GM23338 (cell line): ENCODE results near the gene ELL2. TPM values are rescaled to one million over a fixed set of nuclear protein-coding genes. Genes with fewer than 3 reads are reported as not detected.

Experiments used
- ATAC-seq: fragments of 200-7000 bp; cut with Tn5 transposase; 3 replicates; pipeline ENCODE4 v1.9.1; 2020
- DNase-seq: peaks from one replicate; pipeline ENCODE4 v3.0.0-alpha.2; 2015; ENCODE audit warnings: low spot score
- H2AFZ ChIP-seq: fragments of 200-600 bp; sonication (generic); 2 replicates; pipeline ENCODE4 v1.8.0; 2016; ENCODE audit warnings: antibody characterized with exemption, mild to moderate bottlenecking, moderate library complexity
- H3F3A ChIP-seq: fragments of 200-600 bp; sonication (generic); replicated peaks from 2 replicates; pipeline ENCODE4 v1.8.0; 2017; ENCODE audit warnings: antibody characterized with exemption, mixed run types, low read depth
- H3K27ac ChIP-seq: fragments of 200-600 bp; sonication (generic); 2 replicates; pipeline ENCODE4 v1.6.1; 2016; ENCODE audit warnings: low read depth
- H3K27me3 ChIP-seq: fragments of 200-600 bp; sonication (generic); 2 replicates; pipeline ENCODE4 v1.8.0; 2016; ENCODE audit warnings: mild to moderate bottlenecking, mixed run types, moderate library complexity; ENCODE audit not compliant: insufficient read depth
- H3K36me3 ChIP-seq: fragments of 200-600 bp; sonication (generic); 2 replicates; pipeline ENCODE4 v1.8.0; 2016; ENCODE audit warnings: mild to moderate bottlenecking; ENCODE audit not compliant: insufficient read depth
- H3K4me1 ChIP-seq: fragments of 200-600 bp; sonication (generic); 2 replicates; pipeline ENCODE4 v1.8.0; 2016; ENCODE audit warnings: mild to moderate bottlenecking, moderate library complexity; ENCODE audit not compliant: insufficient read depth
- H3K4me2 ChIP-seq: fragments of 200-600 bp; sonication (generic); 2 replicates; pipeline ENCODE4 v1.7.1; 2017; ENCODE audit warnings: mixed run types
- H3K4me3 ChIP-seq: fragments of 200-600 bp; sonication (generic); 2 replicates; pipeline ENCODE4 v1.6.1; 2016; ENCODE audit warnings: mixed run types
- H3K79me2 ChIP-seq: fragments of 200-600 bp; sonication (generic); replicated peaks from 2 replicates; pipeline ENCODE4 v1.8.0; 2017; ENCODE audit warnings: mild to moderate bottlenecking; ENCODE audit not compliant: insufficient read depth
- H3K9me2 ChIP-seq: fragments of 200-600 bp; sonication (generic); 2 replicates; pipeline ENCODE4 v1.8.0; 2017; ENCODE audit not compliant: insufficient read depth
- H4K20me1 ChIP-seq: fragments of 200-600 bp; sonication (generic); replicated peaks from 2 replicates; pipeline ENCODE4 v1.8.0; 2017; ENCODE audit warnings: mild to moderate bottlenecking; ENCODE audit not compliant: insufficient read depth
- H3K27ac Mint-ChIP-seq: 2 replicates; pipeline ENCODE4 v1.8.0; 2020; ENCODE audit warnings: inconsistent platforms, mild to moderate bottlenecking, moderate library complexity, mixed read lengths
- H3K27me3 Mint-ChIP-seq: 3 replicates; pipeline ENCODE4 v1.8.0; 2022; ENCODE audit warnings: low read depth, mild to moderate bottlenecking, moderate library complexity, mixed read lengths, inconsistent platforms; ENCODE audit not compliant: insufficient read depth, poor library complexity
- H3K36me3 Mint-ChIP-seq: 3 replicates; pipeline ENCODE4 v1.8.0; 2021; ENCODE audit warnings: low read depth, mild to moderate bottlenecking, inconsistent platforms, moderate library complexity, mixed read lengths
- H3K4me1 Mint-ChIP-seq: 3 replicates; pipeline ENCODE4 v1.8.0; 2020; ENCODE audit warnings: mild to moderate bottlenecking, inconsistent platforms, mixed read lengths
- H3K4me3 Mint-ChIP-seq: 3 replicates; pipeline ENCODE4 v1.8.0; 2021; ENCODE audit warnings: moderate library complexity, mild to moderate bottlenecking, inconsistent platforms, mixed read lengths
- H3K9me3 Mint-ChIP-seq: 3 replicates; pipeline ENCODE4 v1.8.0; 2020; ENCODE audit warnings: moderate library complexity, mild to moderate bottlenecking, inconsistent platforms, mixed read lengths
- CREB1 ChIP-seq: fragments of 250-450 bp; sonication (Bioruptor Pico); IDR thresholded peaks from 2 replicates; pipeline ENCODE4 v1.5.0; 2020; ENCODE audit warnings: low read depth, mild to moderate bottlenecking, moderate library complexity
- EZH2 ChIP-seq: fragments of 200-600 bp; sonication (generic); IDR thresholded peaks from one replicate; pipeline ENCODE4 v1.8.0; 2017; ENCODE audit warnings: antibody characterized with exemption, mild to moderate bottlenecking, low read depth; ENCODE audit not compliant: unreplicated experiment
- EZH2phosphoT487 ChIP-seq: fragments of 200-600 bp; sonication (generic); IDR thresholded peaks from one replicate; pipeline ENCODE4 v1.8.1; 2018; ENCODE audit warnings: antibody characterized with exemption; ENCODE audit not compliant: unreplicated experiment
- NANOG ChIP-seq: IDR thresholded peaks from 2 replicates; pipeline ENCODE4 v1.6.1; 2016; ENCODE audit warnings: antibody characterized with exemption, borderline replicate concordance
- POLR2AphosphoS5 ChIP-seq: IDR thresholded peaks from 2 replicates; pipeline ENCODE4 v1.6.1; 2016; ENCODE audit warnings: antibody characterized with exemption, low read depth
- STAT1 ChIP-seq: IDR thresholded peaks from one replicate; pipeline ENCODE4 v1.6.1; 2016; ENCODE audit warnings: antibody characterized with exemption; ENCODE audit not compliant: unreplicated experiment
- ZNF114 ChIP-seq: fragments of 250-450 bp; sonication (Bioruptor Pico); IDR thresholded peaks from 2 replicates; pipeline ENCODE4 v1.5.0; 2020; ENCODE audit warnings: mild to moderate bottlenecking, moderate library complexity
- ZNF331 ChIP-seq: fragments of 250-450 bp; sonication (Bioruptor Pico); IDR thresholded peaks from 2 replicates; pipeline ENCODE4 v1.5.0; 2020; ENCODE audit warnings: low read depth, mild to moderate bottlenecking, moderate library complexity
- ZNF462 ChIP-seq: fragments of 250-450 bp; sonication (Bioruptor Pico); IDR thresholded peaks from 2 replicates; pipeline ENCODE4 v1.5.0; 2020; ENCODE audit warnings: mild to moderate bottlenecking, moderate library complexity
- polyA plus RNA-seq: library from polyadenylated mRNA; unstranded; fragments of >200 nt; fragmentation: Nextera tagmentation; extraction: Ambion mirVana; gene quantifications from 2 replicates; pipeline ENCODE4 v1.2.1, GENCODE V29; 2016
- total RNA-seq: library from RNA; depleted of rRNA; stranded (reverse); fragments of >200 nt; shearing (Covaris generic); gene quantifications from 2 replicates; pipeline ENCODE4 v1.2.3, GENCODE V29; 2014
- TF ChIP-seq, protein P1 (sequence below): IDR thresholded peaks from one replicate; pipeline ENCODE4 v1.6.1; 2018; ENCODE audit warnings: antibody characterized with exemption; ENCODE audit not compliant: unreplicated experiment

ELL2 gene
- total and polyA plus RNA-seq, 2 experiments from 2014 or later: 7.4 to 32.6 TPM

GRCh38 chr5:95949810-95950209, 11.8 kb downstream of the ELL2 start:
- no peak for DNase-seq
- H3K27ac ChIP-seq: no peak overlapping the region

More at GRCh38 chr5:95949810-95950209, 11.8 kb downstream of the ELL2 start:
- Histone ChIP-seq H3K9me2 (0 out of 2 replicates have a peak, but pooled peaks cover 6% of the 10 kb centered on the region), H3K79me2 (peaks cover 61% of the 10 kb centered on the region), H2AFZ (no peak overlapping the region), H3K4me2 (no peak overlapping the region), H3F3A (no peaks in the 10 kb centered on the region), H3K4me1 (peaks cover 8% of the 10 kb centered on the region), H3K27me3 (no peaks in the 10 kb centered on the region), H4K20me1 (no peaks in the 10 kb centered on the region), H3K4me3 (no peak overlapping the region), H3K36me3 (no peaks in the 10 kb centered on the region)
- H3K36me3 Mint-ChIP-seq: peaks cover 7% of the 10 kb centered on the region
- H3K27me3 Mint-ChIP-seq: no peaks in the 10 kb centered on the region
- no peak overlapping the region for H3K4me3 Mint-ChIP-seq
- ATAC-seq: no peak
- H3K9me3 Mint-ChIP-seq: no peaks in the 10 kb centered on the region
- H3K4me1 Mint-ChIP-seq: peaks cover 14% of the 10 kb centered on the region
- no peak for TF ChIP-seq POLR2AphosphoS5
- TF ChIP-seq STAT1: no peak
- TF ChIP-seq ZNF331 (CRISPR knock-in tag): no peak
- no peak for TF ChIP-seq NANOG
- TF ChIP-seq, protein P1, sequence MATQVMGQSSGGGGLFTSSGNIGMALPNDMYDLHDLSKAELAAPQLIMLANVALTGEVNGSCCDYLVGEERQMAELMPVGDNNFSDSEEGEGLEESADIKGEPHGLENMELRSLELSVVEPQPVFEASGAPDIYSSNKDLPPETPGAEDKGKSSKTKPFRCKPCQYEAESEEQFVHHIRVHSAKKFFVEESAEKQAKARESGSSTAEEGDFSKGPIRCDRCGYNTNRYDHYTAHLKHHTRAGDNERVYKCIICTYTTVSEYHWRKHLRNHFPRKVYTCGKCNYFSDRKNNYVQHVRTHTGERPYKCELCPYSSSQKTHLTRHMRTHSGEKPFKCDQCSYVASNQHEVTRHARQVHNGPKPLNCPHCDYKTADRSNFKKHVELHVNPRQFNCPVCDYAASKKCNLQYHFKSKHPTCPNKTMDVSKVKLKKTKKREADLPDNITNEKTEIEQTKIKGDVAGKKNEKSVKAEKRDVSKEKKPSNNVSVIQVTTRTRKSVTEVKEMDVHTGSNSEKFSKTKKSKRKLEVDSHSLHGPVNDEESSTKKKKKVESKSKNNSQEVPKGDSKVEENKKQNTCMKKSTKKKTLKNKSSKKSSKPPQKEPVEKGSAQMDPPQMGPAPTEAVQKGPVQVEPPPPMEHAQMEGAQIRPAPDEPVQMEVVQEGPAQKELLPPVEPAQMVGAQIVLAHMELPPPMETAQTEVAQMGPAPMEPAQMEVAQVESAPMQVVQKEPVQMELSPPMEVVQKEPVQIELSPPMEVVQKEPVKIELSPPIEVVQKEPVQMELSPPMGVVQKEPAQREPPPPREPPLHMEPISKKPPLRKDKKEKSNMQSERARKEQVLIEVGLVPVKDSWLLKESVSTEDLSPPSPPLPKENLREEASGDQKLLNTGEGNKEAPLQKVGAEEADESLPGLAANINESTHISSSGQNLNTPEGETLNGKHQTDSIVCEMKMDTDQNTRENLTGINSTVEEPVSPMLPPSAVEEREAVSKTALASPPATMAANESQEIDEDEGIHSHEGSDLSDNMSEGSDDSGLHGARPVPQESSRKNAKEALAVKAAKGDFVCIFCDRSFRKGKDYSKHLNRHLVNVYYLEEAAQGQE: no peak
- TF ChIP-seq ZNF114 (CRISPR knock-in tag): no peak
- no peak for TF ChIP-seq EZH2phosphoT487
- no peak for TF ChIP-seq ZNF462 (CRISPR knock-in tag)
- TF ChIP-seq EZH2: no peak
- TF ChIP-seq CREB1 (CRISPR knock-in tag): no peak
- no peak overlapping the region for H3K27ac Mint-ChIP-seq
